Fibroblast of the conjunctiva (primary cell): ENCODE measurements around the gene SLC25A53.
"Not testable (repeated sequence)": the region's sequence is repeated elsewhere in the genome, so short reads cannot be mapped to it uniquely, and the experiment has no call there.

ENCODE experiments used
- DNase-seq: peaks from one replicate; pipeline ENCODE4 v3.0.0-alpha.2; 2010; ENCODE audit warnings: low read depth

The SLC25A53 gene

GRCh38 chrX:104075778-104076445 is 80.9 kb downstream of the SLC25A53 start, which contains the start of gene TMSB15C:
Gene TMSB15C (minus strand): TSS chrX:104076236.
- not testable (repeated sequence) for DNase-seq

GRCh38 chrX:104062636-104063035 is 94.2 kb downstream of the SLC25A53 start:
- DNase-seq: not testable (repeated sequence)

- not testable (repeated sequence) for DNase-seq
Measured at GRCh38 chrX:104054956-104055355, 101.9 kb downstream of the SLC25A53 start.
